Mucosa of rectum (tissue), 2 donors: ENCODE results near the gene B3GALNT1.

Experiments used
- H3K27ac ChIP-seq, 2 donors: one replicate each; pipeline ENCODE4 v1.7.0; 2013; ENCODE audit warnings: inconsistent platforms in 2 of 2, low read depth in 2 of 2, low read length in 2 of 2
- H3K27me3 ChIP-seq, 2 donors: one replicate each; pipeline ENCODE4 v1.7.0; 2013; ENCODE audit warnings: low read length in 2 of 2; ENCODE audit not compliant: control insufficient read depth in 2 of 2, insufficient read depth in 2 of 2
- H3K36me3 ChIP-seq, 2 donors: one replicate each; pipeline ENCODE4 v1.7.0; 2013; ENCODE audit warnings: low read length in 2 of 2; ENCODE audit not compliant: control insufficient read depth in 2 of 2, insufficient read depth in 2 of 2
- H3K4me1 ChIP-seq, 2 donors: one replicate each; pipeline ENCODE4 v1.7.0; 2013; ENCODE audit warnings: low read length in 2 of 2, mild to moderate bottlenecking in 1 of 2; ENCODE audit not compliant: control insufficient read depth in 2 of 2, insufficient read depth in 2 of 2
- H3K4me3 ChIP-seq, 2 donors: one replicate each; pipeline ENCODE4 v1.7.0; 2013; ENCODE audit warnings: low read length in 2 of 2
- H3K9ac ChIP-seq, 2 donors: one replicate each; pipeline ENCODE4 v1.7.0; 2013; ENCODE audit warnings: low read length in 2 of 2, low read depth in 1 of 2, mild to moderate bottlenecking in 1 of 2
- H3K9me3 ChIP-seq, 2 donors: one replicate each; pipeline ENCODE4 v1.7.0; 2013; ENCODE audit warnings: low read length in 2 of 2; ENCODE audit not compliant: control insufficient read depth in 2 of 2
- donor health status: healthy.
- donor health status: Normal muscosa, but diverticular disease.

B3GALNT1 gene

DNA sequence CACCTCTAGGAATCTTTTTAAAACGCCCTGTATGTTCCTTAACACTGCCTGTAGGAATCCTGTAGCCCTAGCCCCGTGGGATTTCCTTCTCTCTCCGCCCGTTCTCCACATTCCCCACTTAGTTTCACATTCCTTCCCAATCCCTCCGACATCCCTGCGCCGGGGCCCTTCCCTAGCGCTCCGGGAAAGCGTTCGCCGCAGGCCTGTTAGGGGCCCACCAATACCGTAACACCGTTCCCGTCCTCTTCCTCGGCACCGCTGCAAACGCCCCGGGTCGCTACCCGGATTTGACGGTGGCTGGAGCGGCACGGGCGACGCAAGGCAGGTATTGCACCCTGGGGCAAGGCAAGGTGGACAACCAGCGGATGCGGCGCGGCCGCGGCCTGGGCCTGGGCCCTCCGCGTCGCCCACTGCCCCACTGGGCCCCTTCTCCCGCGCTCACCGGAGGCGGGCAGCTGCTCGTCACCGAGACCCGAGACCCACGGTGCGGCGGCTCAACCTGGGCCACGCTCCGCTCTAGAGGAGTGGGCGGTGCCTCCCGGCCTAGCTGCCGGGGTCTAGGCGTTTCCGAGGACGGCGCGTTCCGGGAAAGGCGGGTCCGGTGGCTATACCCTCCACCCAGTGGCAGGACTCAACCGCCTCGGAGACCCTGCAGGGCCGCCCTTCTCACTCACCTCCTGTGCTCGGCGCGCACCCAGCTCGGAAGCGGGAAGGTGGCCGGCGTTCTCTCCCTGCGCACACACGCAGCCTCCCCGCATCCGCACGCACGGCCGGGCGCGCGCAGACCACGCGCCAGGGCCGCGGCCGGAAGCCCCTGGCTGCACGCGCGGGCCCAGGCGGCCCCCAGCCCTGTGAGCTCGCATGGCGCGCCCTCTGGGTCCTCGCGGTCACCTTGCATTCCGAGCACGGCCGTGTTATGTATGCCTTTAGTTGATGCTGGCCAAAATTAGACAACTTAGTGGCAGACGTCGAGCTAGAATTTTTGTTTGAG lies at the start of gene B3GALNT1:
TSS of gene B3GALNT1 (minus strand) at position 789 of the 991 bp plus-strand sequence. CDS start 18,595 bp downstream, outside the sequence.
- Histone ChIP-seq H3K9me3 (no peaks in the 10 kb centered on the region), H3K27ac (no peak within 1 kb of the TSS), H3K36me3 (no peaks in the 10 kb centered on the region), H3K4me1 (peaks cover 0 to 11% of the 10 kb centered on the region in 2 donors), H3K9ac (peak within 1 kb of the TSS; percentile 5 to 59), H3K27me3 (peaks cover 0 to 5% of the 10 kb centered on the region in 2 donors), H3K4me3 (peak within 1 kb of the TSS; percentile 71 to 74)

DNA sequence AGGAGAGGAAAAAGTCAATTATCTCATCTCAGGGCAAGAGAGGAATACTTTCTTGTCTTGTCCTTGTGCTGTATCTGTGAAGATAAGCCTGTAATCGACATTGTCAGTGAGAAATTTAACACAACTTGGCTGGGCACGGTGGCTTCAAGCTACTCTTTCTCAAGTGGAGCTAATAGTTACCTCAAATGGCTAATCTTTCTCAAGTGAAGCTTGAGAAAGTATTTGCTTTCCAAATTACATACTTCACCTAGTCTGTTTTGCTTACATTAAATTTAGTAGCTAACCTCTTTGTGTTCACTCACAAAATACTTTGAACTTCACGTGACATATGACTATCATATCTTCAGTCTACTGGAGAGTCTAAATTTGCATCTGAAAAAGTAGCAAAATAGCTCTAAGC lies 48.3 kb upstream of the B3GALNT1 start:
- Histone ChIP-seq H3K4me3 (no peak overlapping the region), H3K9ac (no peak overlapping the region), H3K36me3 (no peaks in the 10 kb centered on the region), H3K27me3 (no peaks in the 10 kb centered on the region), H3K27ac (no peak overlapping the region), H3K9me3 (no peaks in the 10 kb centered on the region), H3K4me1 (no peaks in the 10 kb centered on the region)

GRCh38 chr3:161150001-161150525 lies 44.9 kb upstream of the B3GALNT1 start:
- Histone ChIP-seq H3K9me3 (no peaks in the 10 kb centered on the region), H3K27me3 (no peaks in the 10 kb centered on the region), H3K9ac (no peak overlapping the region), H3K4me3 (no peak overlapping the region), H3K36me3 (no peaks in the 10 kb centered on the region), H3K4me1 (no peaks in the 10 kb centered on the region), H3K27ac (no peak overlapping the region)

DNA sequence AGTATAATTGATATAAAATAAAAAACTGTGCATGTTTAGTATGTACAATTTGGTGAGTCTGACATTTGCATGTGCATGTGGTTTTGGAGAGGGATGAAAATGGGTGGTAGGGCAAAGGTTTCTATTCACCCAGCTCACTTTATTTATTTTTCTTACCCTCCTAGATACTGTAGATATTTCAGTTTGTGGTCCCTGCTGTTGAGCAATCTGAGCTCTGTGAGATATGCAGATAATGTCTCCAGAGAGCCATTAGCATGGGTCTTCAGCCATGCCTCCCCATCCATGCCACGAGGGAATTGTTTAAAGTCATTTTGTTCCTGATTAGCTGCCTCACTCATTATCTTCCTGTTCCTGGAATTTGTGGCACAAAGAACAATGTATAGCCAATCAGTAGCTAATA lies 44.4 kb upstream of the B3GALNT1 start:
- H3K4me1 ChIP-seq = no peaks in the 10 kb centered on the region
- H3K27ac ChIP-seq = no peak overlapping the region
- no peak overlapping the region for H3K9ac ChIP-seq
- H3K9me3 ChIP-seq = no peaks in the 10 kb centered on the region
- H3K27me3 ChIP-seq = no peaks in the 10 kb centered on the region
- H3K4me3 ChIP-seq = no peak overlapping the region
- H3K36me3 ChIP-seq = no peaks in the 10 kb centered on the region

GRCh38 chr3:161148832-161149475 lies 43.8 kb upstream of the B3GALNT1 start:
- Histone ChIP-seq H3K4me1 (no peaks in the 10 kb centered on the region), H3K27me3 (no peaks in the 10 kb centered on the region), H3K27ac (no peak overlapping the region), H3K36me3 (no peaks in the 10 kb centered on the region), H3K9me3 (no peaks in the 10 kb centered on the region), H3K9ac (no peak overlapping the region), H3K4me3 (no peak overlapping the region)

GRCh38 chr3:161142486-161142885 lies 37.3 kb upstream of the B3GALNT1 start:
- H3K9ac ChIP-seq = no peak overlapping the region
- no peaks in the 10 kb centered on the region for H3K36me3 ChIP-seq
- H3K9me3 ChIP-seq = no peaks in the 10 kb centered on the region
- no peak overlapping the region for H3K27ac ChIP-seq
- no peak overlapping the region for H3K4me3 ChIP-seq
- H3K4me1 ChIP-seq = no peaks in the 10 kb centered on the region
- H3K27me3 ChIP-seq = no peaks in the 10 kb centered on the region

GRCh38 chr3:161139686-161140085 lies 34.5 kb upstream of the B3GALNT1 start:
- Histone ChIP-seq H3K27ac (no peak overlapping the region), H3K4me1 (no peaks in the 10 kb centered on the region), H3K27me3 (no peaks in the 10 kb centered on the region), H3K36me3 (no peaks in the 10 kb centered on the region), H3K9ac (no peak overlapping the region), H3K4me3 (no peak overlapping the region), H3K9me3 (no peaks in the 10 kb centered on the region)

DNA sequence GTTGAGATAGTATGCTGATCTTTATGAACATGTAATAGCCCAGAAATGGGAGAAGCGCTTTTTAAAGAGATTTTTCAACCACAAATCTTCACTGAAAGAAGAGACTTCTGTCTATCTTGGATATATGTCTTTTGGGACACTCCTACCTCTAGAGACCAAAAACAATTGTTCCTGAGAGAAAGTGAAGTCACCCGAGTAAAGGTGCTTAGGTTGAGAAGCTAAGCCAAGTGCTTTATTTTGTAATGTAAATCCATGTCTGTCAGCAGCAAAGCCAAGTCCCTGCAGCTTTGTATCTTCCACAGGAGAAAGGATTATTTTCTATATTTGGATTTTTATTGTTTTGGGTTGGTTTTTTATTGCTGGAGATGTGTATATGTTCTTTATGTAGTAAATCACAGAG lies 32.1 kb upstream of the B3GALNT1 start:
- Histone ChIP-seq H3K27ac (no peak overlapping the region), H3K9me3 (no peaks in the 10 kb centered on the region), H3K36me3 (no peaks in the 10 kb centered on the region), H3K27me3 (no peaks in the 10 kb centered on the region), H3K9ac (no peak overlapping the region), H3K4me3 (no peak overlapping the region), H3K4me1 (no peaks in the 10 kb centered on the region)

DNA sequence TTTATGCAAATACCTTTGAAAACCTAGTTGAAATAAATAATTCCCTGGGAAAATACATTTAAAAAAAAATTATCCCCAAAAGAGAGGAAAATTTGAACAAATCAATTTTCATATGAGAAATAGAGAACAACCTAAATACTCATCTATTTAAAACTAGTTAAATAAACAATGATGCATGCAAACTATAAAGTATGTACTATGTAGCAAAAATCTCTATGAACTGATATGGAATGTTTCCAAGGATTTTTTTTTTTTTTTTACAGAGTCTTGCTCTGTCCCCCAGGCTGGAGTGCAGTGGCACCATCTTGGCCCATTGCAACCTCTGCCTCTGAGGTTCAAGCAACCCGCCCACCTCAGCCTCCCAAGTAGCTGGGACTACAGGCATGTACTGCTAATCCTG lies 27.2 kb upstream of the B3GALNT1 start:
- Histone ChIP-seq H3K9ac (no peak overlapping the region), H3K36me3 (no peaks in the 10 kb centered on the region), H3K27me3 (no peaks in the 10 kb centered on the region), H3K4me3 (no peak overlapping the region), H3K9me3 (no peaks in the 10 kb centered on the region), H3K27ac (no peak overlapping the region), H3K4me1 (no peaks in the 10 kb centered on the region)

DNA sequence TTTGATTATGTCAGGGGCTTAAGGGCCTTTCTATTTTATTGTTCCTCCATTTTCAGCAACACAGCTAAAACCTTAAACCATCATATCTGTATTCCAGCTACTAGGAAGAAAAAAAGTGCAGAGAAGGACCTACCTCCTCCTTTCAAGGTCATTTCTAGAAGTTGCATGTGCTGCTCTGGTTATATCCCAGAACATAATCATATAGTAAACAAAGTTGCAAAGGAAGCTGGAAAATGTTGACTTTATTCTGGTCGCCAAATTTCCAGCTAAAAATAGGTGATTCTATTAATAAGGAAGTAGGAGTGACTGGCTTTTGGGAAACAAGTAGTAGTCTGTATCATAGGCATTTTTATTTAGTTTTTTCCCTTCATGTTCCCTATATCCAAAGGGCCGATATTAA lies 21.3 kb upstream of the B3GALNT1 start:
- H3K36me3 ChIP-seq = no peaks in the 10 kb centered on the region
- no peak overlapping the region for H3K9ac ChIP-seq
- no peak overlapping the region for H3K4me3 ChIP-seq
- no peaks in the 10 kb centered on the region for H3K4me1 ChIP-seq
- H3K27ac ChIP-seq = no peak overlapping the region
- H3K27me3 ChIP-seq = no peaks in the 10 kb centered on the region
- no peaks in the 10 kb centered on the region for H3K9me3 ChIP-seq
